HCT116 (cell line): ENCODE results near the gene DNM3. TPM values are rescaled to one million over a fixed set of nuclear protein-coding genes. Genes with fewer than 3 reads are reported as not detected.

Experiments
- ATAC-seq: fragments of 200-7000 bp; cut with Tn5 transposase; 2 replicates; pipeline ENCODE4 v1.9.1; 2020; ENCODE audit warnings: mild to moderate bottlenecking, moderate library complexity
- BruUV-seq: library from RNA; stranded (reverse); fragments of 400-500 nt; replicated peaks from 2 replicates; lab custom pipeline; 2021; lab: Mats Ljungman, UMichigan
- CTCF ChIA-PET: fragments of 300-600 bp; sonication (Branson Sonifier 250); formaldehyde crosslinking; loops from one replicate; lab custom pipeline; 2021; ENCODE audit warnings: antibody characterized with exemption; lab: Charles Lee
- POLR2A ChIA-PET: fragments of 300-600, 350-600 bp; sonication (Branson Sonifier 250); formaldehyde crosslinking; loops from one replicate; lab custom pipeline; 2021; ENCODE audit warnings: antibody characterized with exemption; lab: Charles Lee
- RAD21 ChIA-PET, 2 experiments: fragments of 300-600 bp; sonication (Branson Sonifier 250); formaldehyde crosslinking; loops; one replicate each; lab custom pipeline; 2023; ENCODE audit warnings: low total read pairs in 2 of 2; ENCODE audit not compliant: uncharacterized antibody in 2 of 2, unreplicated experiment in 2 of 2, low non-redundant PET in 1 of 2; lab: Charles Lee
- DNase-seq: peaks from one replicate; pipeline ENCODE4 v3.0.0-alpha.2; 2010; ENCODE audit warnings: low read depth, low spot score
- H2AFZ ChIP-seq: fragments of 200-600 bp; shearing (Covaris generic), sonication (generic); 2 replicates; pipeline ENCODE4 v1.6.1; 2017; ENCODE audit warnings: low read depth, mixed run types, mixed read lengths, antibody characterized with exemption, low read length; ENCODE audit not compliant: poor library complexity, severe bottlenecking
- H3K27ac ChIP-seq: 2 replicates; pipeline ENCODE4 v1.5.1; 2012; ENCODE audit warnings: low read depth, low read length
- H3K27me3 ChIP-seq: fragments of 200-600 bp; sonication (generic); 2 replicates; pipeline ENCODE4 v1.6.1; 2016; ENCODE audit warnings: mixed run types, low read length, mixed read lengths; ENCODE audit not compliant: insufficient read depth
- H3K36me3 ChIP-seq, 2 experiments: fragments of 200-500 bp in 1 of 2; fragments of 200-600 bp in 1 of 2; sonication (Bioruptor generic) in 1 of 2; sonication (generic) in 1 of 2; 2 replicates each; pipeline versions ENCODE4 v1.5.1 to v1.6.1; 2014 to 2016; ENCODE audit warnings: low read length in 2 of 2, inconsistent platforms in 1 of 2, mixed read lengths in 1 of 2, mixed run types in 1 of 2; ENCODE audit not compliant: insufficient read depth in 2 of 2, control insufficient read depth in 1 of 2
- H3K4me1 ChIP-seq, 2 experiments: fragments of 200-600 bp in 1 of 2; sonication (generic) in 1 of 2; 2 replicates each; pipeline versions ENCODE4 v1.5.1 to v1.6.1; 2012 to 2017; ENCODE audit warnings: low read length in 2 of 2, inconsistent platforms in 1 of 2, mild to moderate bottlenecking in 1 of 2, mixed read lengths in 1 of 2, mixed run types in 1 of 2, moderate library complexity in 1 of 2; ENCODE audit not compliant: insufficient read depth in 2 of 2, control insufficient read depth in 1 of 2
- H3K4me2 ChIP-seq: fragments of 200-600 bp; sonication (generic); 2 replicates; pipeline ENCODE4 v1.6.1; 2017; ENCODE audit warnings: mixed run types, low read length, mixed read lengths
- H3K4me3 ChIP-seq, 2 experiments: fragments of 200-600 bp in 1 of 2; sonication (generic) in 1 of 2; replicated peaks in 1 of 2; 2 replicates each; pipeline ENCODE4 v1.5.1; 2011 to 2016; ENCODE audit warnings: low read length in 2 of 2, control low read depth in 1 of 2, low read depth in 1 of 2, mild to moderate bottlenecking in 1 of 2, mixed read lengths in 1 of 2, mixed run types in 1 of 2
- H3K79me2 ChIP-seq: fragments of 200-600 bp; sonication (generic); 2 replicates; pipeline ENCODE4 v1.6.1; 2017; ENCODE audit warnings: mild to moderate bottlenecking, mixed run types, low read length, moderate library complexity, mixed read lengths; ENCODE audit not compliant: insufficient read depth
- H3K9ac ChIP-seq: fragments of 200-600 bp; sonication (generic); 2 replicates; pipeline ENCODE4 v1.6.1; 2016; ENCODE audit warnings: low read length, mixed read lengths
- H3K9me2 ChIP-seq: fragments of 200-600 bp; sonication (generic), shearing (Covaris generic); 2 replicates; pipeline ENCODE4 v1.6.1; 2017; ENCODE audit warnings: mixed run types, mild to moderate bottlenecking, moderate library complexity; ENCODE audit not compliant: insufficient read depth
- H3K9me3 ChIP-seq, 2 experiments: fragments of 200-500 bp in 1 of 2; fragments of 200-600 bp in 1 of 2; sonication (Bioruptor generic) in 1 of 2; sonication (generic) in 1 of 2; 2 replicates each; pipeline ENCODE4 v1.6.1; 2014 to 2017; ENCODE audit warnings: low read length in 2 of 2, mixed read lengths in 2 of 2, inconsistent platforms in 1 of 2, low read depth in 1 of 2, mild to moderate bottlenecking in 1 of 2, mixed run types in 1 of 2, moderate library complexity in 1 of 2; ENCODE audit not compliant: control insufficient read depth in 1 of 2, insufficient read depth in 1 of 2
- H4K20me1 ChIP-seq: fragments of 200-600 bp; sonication (generic), shearing (Covaris generic); 2 replicates; pipeline ENCODE4 v1.6.1; 2017; ENCODE audit warnings: mixed run types, mild to moderate bottlenecking, moderate library complexity; ENCODE audit not compliant: insufficient read depth
- EZH2 ChIP-seq: fragments of 200-600 bp; sonication (generic); IDR thresholded peaks from 2 replicates; pipeline ENCODE4 v1.6.1; 2017; ENCODE audit warnings: antibody characterized with exemption, mixed run types
- EZH2phosphoT487 ChIP-seq: fragments of 200-600 bp; IDR thresholded peaks from 2 replicates; pipeline ENCODE4 v1.6.1; 2018; ENCODE audit warnings: antibody characterized with exemption, borderline replicate concordance
- MAX ChIP-seq: IDR thresholded peaks from 2 replicates; pipeline ENCODE4 v1.6.1; 2012
- RAD21 ChIP-seq: IDR thresholded peaks from 2 replicates; pipeline ENCODE4 v1.6.1; 2012; ENCODE audit warnings: low read depth, mild to moderate bottlenecking
- REST ChIP-seq: IDR thresholded peaks from 2 replicates; pipeline ENCODE4 v1.6.1; 2012; ENCODE audit warnings: low read depth
- SIN3A ChIP-seq: IDR thresholded peaks from 2 replicates; pipeline ENCODE4 v1.6.1; 2012; ENCODE audit warnings: low read depth
- SP1 ChIP-seq: IDR thresholded peaks from 2 replicates; pipeline ENCODE4 v1.6.1; 2012; ENCODE audit warnings: low read depth
- YY1 ChIP-seq: IDR thresholded peaks from 2 replicates; pipeline ENCODE4 v1.6.1; 2011; ENCODE audit warnings: low read length, low read depth, moderate library complexity, mild to moderate bottlenecking; ENCODE audit not compliant: insufficient replicate concordance; ENCODE audit errors: extremely low read depth
- intact Hi-C: fragments of 100-400 bp; cut with micrococcal nuclease; formaldehyde crosslinking; loops from 2 replicates; pipeline ENCODE4 v1.10.0; 2022
- total RNA-seq: library from RNA; stranded (reverse); gene quantifications from one replicate; pipeline ENCODE4 v1.2.1, GENCODE V29; 2021; ENCODE audit not compliant: unreplicated experiment

DNM3 gene
- total RNA-seq, 1 experiment from 2014 or later: 3.1 TPM

- Histone ChIP-seq H3K9me3 (no peaks in the 10 kb centered on the region), H3K36me3 (no peaks in the 10 kb centered on the region), H2AFZ (no peak overlapping the region), H3K4me1 (peaks cover 18 to 20% of the 10 kb centered on the region in 2 experiments), H3K27ac (no peak overlapping the region), H4K20me1 (no peaks in the 10 kb centered on the region), H3K27me3 (peaks cover 10% of the 10 kb centered on the region; the same call in 1 of the 2 replicates), H3K79me2 (no peaks in the 10 kb centered on the region), H3K9ac (no peak overlapping the region), H3K4me3 (no peak overlapping the region), H3K4me2 (no peak overlapping the region), H3K9me2 (no peaks in the 10 kb centered on the region)
- BruUV-seq: no TSS peak
- POLR2A ChIA-PET: no interaction called here
- intact Hi-C loops: no loop called here
- CTCF ChIA-PET: no interaction called here
- no peak for DNase-seq
- TF ChIP-seq SIN3A: no peak
- TF ChIP-seq EZH2: no peak
- TF ChIP-seq MAX: no peak
- no peak for TF ChIP-seq YY1
- no peak for TF ChIP-seq RAD21
- TF ChIP-seq SP1: no peak
- TF ChIP-seq REST: no peak
- no peak for TF ChIP-seq EZH2phosphoT487
- no peak for ATAC-seq
- RAD21 ChIA-PET: no interaction called here
Measured at GRCh38 chr1:172251486-172251885, 410.2 kb downstream of the DNM3 start.
